CD14-positive monocyte (primary cell): ENCODE measurements around the gene CMTM5. TPM values are rescaled to one million over a fixed set of nuclear protein-coding genes. Genes with fewer than 3 reads are reported as not detected.

Experiments used
- DNase-seq, 3 donors: peaks; one replicate each; pipeline ENCODE4 v3.0.0-alpha.2; 2011 to 2022
- H2AFZ ChIP-seq: 2 replicates; pipeline ENCODE4 v1.6.0; 2012; ENCODE audit warnings: mild to moderate bottlenecking, low read depth, low read length, inconsistent platforms; ENCODE audit not compliant: insufficient read depth, poor library complexity, severe bottlenecking
- H3K27ac ChIP-seq, 2 donors: 1 replicate in 1 of 2; 2 replicates in 1 of 2; pipeline ENCODE4 v1.5.1; 2012 to 2013; ENCODE audit warnings: low read length in 2 of 2, control low read depth in 1 of 2, inconsistent platforms in 1 of 2, low read depth in 1 of 2, mild to moderate bottlenecking in 1 of 2
- H3K27me3 ChIP-seq, 2 donors: one replicate each; pipeline versions ENCODE4 v1.6.0 to v1.6.1; 2011 to 2013; ENCODE audit warnings: low read length in 2 of 2; ENCODE audit not compliant: control insufficient read depth in 2 of 2, insufficient read depth in 2 of 2
- H3K36me3 ChIP-seq, 2 donors: replicated peaks in 1 of 2; 1 replicate in 1 of 2; 2 replicates in 1 of 2; pipeline versions ENCODE4 v1.5.1 to v1.6.1; 2012 to 2013; ENCODE audit warnings: low read length in 2 of 2, control low read depth in 1 of 2, inconsistent platforms in 1 of 2, mild to moderate bottlenecking in 1 of 2; ENCODE audit not compliant: insufficient read depth in 2 of 2, control insufficient read depth in 1 of 2
- H3K4me1 ChIP-seq, 2 donors: 1 replicate in 1 of 2; 2 replicates in 1 of 2; pipeline versions ENCODE4 v1.5.1 to v1.6.1; 2012 to 2013; ENCODE audit warnings: low read length in 2 of 2, control low read depth in 1 of 2, inconsistent platforms in 1 of 2, mild to moderate bottlenecking in 1 of 2, moderate library complexity in 1 of 2; ENCODE audit not compliant: insufficient read depth in 2 of 2, control insufficient read depth in 1 of 2
- H3K4me2 ChIP-seq: replicated peaks from 2 replicates; pipeline ENCODE3; 2012; ENCODE audit warnings: low read length, moderate library complexity, mild to moderate bottlenecking; ENCODE audit not compliant: poor library complexity, severe bottlenecking; ENCODE audit errors: extremely low read depth
- H3K4me3 ChIP-seq, 3 experiments: fragments of 200-600 bp in 1 of 3; sonication (generic) in 1 of 3; replicated peaks in 1 of 3; 1 replicate in 2 of 3; 2 replicates in 1 of 3; pipeline ENCODE4 v1.5.1; 2011 to 2013; ENCODE audit warnings: low read length in 3 of 3, mild to moderate bottlenecking in 3 of 3, control low read depth in 2 of 3, low read depth in 2 of 3, inconsistent platforms in 1 of 3, moderate library complexity in 1 of 3
- H3K79me2 ChIP-seq: 2 replicates; pipeline ENCODE4 v1.6.0; 2012; ENCODE audit warnings: mild to moderate bottlenecking, control low read depth, inconsistent platforms, low read length, moderate library complexity; ENCODE audit not compliant: insufficient read depth
- H3K9ac ChIP-seq: 2 replicates; pipeline ENCODE4 v1.6.0; 2017; ENCODE audit warnings: low read length, mild to moderate bottlenecking; ENCODE audit not compliant: insufficient read depth, poor library complexity, severe bottlenecking
- H3K9me3 ChIP-seq, 2 donors: replicated peaks in 1 of 2; 1 replicate in 1 of 2; 2 replicates in 1 of 2; pipeline versions ENCODE4 v1.5.1 to v1.6.1; 2012 to 2013; ENCODE audit warnings: low read length in 2 of 2, control low read depth in 1 of 2; ENCODE audit not compliant: control insufficient read depth in 1 of 2, insufficient read depth in 1 of 2
- H4K20me1 ChIP-seq: 2 replicates; pipeline ENCODE4 v1.6.0; 2012; ENCODE audit warnings: mild to moderate bottlenecking, low read length, control low read depth, moderate library complexity; ENCODE audit not compliant: insufficient read depth
- H3K27ac Mint-ChIP-seq, 7 donors: one replicate each; pipeline ENCODE4 v1.8.0; 2020; ENCODE audit warnings: mild to moderate bottlenecking in 7 of 7, mixed read lengths in 7 of 7, moderate library complexity in 6 of 7, inconsistent platforms in 2 of 7
- H3K27me3 Mint-ChIP-seq, 3 donors: one replicate each; pipeline ENCODE4 v1.8.0; 2021 to 2022; ENCODE audit warnings: low read depth in 3 of 3, mild to moderate bottlenecking in 3 of 3, mixed read lengths in 3 of 3, moderate library complexity in 3 of 3, inconsistent platforms in 1 of 3
- H3K36me3 Mint-ChIP-seq, 2 donors: one replicate each; pipeline ENCODE4 v1.8.0; 2020; ENCODE audit warnings: mixed read lengths in 2 of 2, inconsistent platforms in 1 of 2, mild to moderate bottlenecking in 1 of 2
- H3K4me1 Mint-ChIP-seq: one replicate; pipeline ENCODE4 v1.8.0; 2020; ENCODE audit warnings: mild to moderate bottlenecking, mixed read lengths
- H3K4me3 Mint-ChIP-seq, 2 donors: one replicate each; pipeline ENCODE4 v1.8.0; 2020; ENCODE audit warnings: mild to moderate bottlenecking in 2 of 2, mixed read lengths in 2 of 2, moderate library complexity in 1 of 2
- H3K9me3 Mint-ChIP-seq, 7 donors: one replicate each; pipeline ENCODE4 v1.8.0; 2020 to 2022; ENCODE audit warnings: mixed read lengths in 7 of 7, mild to moderate bottlenecking in 6 of 7, moderate library complexity in 6 of 7, inconsistent platforms in 2 of 7
- WGBS: methylation state at CpG from one replicate; pipeline ENCODE4 v1.1.5; 2013; ENCODE audit warnings: missing lambda C conversion rate; ENCODE audit not compliant: insufficient coverage; 5-methylcytosine and 5-hydroxymethylcytosine counted together
- intact Hi-C, 2 donors: fragments of 100-400 bp; cut with micrococcal nuclease; formaldehyde crosslinking; loops; one replicate each; pipeline versions ENCODE4 v1.15.0 to v1.15.1; 2023
- polyA plus RNA-seq, 3 donors: library from polyadenylated mRNA; depleted of rRNA in 1 of 3; unstranded in 2 of 3; stranded (reverse) in 1 of 3; fragments of 300-500 nt in 2 of 3; fragments of >200 nt in 1 of 3; fragmentation: Illumina TruSeq in 2 of 3; gene quantifications; 1 replicate in 2 of 3; 2 replicates in 1 of 3; pipeline ENCODE4 v1.2.3, GENCODE V29; 2012 to 2021
- TF ChIP-seq, protein P1 (sequence below): fragments of 200-600 bp; IDR thresholded peaks from one replicate; pipeline ENCODE4 v1.8.0; 2022; ENCODE audit warnings: antibody characterized with exemption, mild to moderate bottlenecking

CMTM5 gene
- polyA plus RNA-seq, 3 donors = 0.93 to 1.1 TPM; not detected in 1

- no peak overlapping the region for H3K4me3 ChIP-seq
- no peaks in the 10 kb centered on the region for H3K4me1 ChIP-seq
- H3K27me3 ChIP-seq = no peaks in the 10 kb centered on the region
- no peak overlapping the region for H3K9ac ChIP-seq
- H4K20me1 ChIP-seq = no peaks in the 10 kb centered on the region
- H3K79me2 ChIP-seq = no peaks in the 10 kb centered on the region
- TF ChIP-seq, protein P1, sequence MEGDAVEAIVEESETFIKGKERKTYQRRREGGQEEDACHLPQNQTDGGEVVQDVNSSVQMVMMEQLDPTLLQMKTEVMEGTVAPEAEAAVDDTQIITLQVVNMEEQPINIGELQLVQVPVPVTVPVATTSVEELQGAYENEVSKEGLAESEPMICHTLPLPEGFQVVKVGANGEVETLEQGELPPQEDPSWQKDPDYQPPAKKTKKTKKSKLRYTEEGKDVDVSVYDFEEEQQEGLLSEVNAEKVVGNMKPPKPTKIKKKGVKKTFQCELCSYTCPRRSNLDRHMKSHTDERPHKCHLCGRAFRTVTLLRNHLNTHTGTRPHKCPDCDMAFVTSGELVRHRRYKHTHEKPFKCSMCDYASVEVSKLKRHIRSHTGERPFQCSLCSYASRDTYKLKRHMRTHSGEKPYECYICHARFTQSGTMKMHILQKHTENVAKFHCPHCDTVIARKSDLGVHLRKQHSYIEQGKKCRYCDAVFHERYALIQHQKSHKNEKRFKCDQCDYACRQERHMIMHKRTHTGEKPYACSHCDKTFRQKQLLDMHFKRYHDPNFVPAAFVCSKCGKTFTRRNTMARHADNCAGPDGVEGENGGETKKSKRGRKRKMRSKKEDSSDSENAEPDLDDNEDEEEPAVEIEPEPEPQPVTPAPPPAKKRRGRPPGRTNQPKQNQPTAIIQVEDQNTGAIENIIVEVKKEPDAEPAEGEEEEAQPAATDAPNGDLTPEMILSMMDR = no peak
- Mint-ChIP-seq H3K9me3 (no peaks in the 10 kb centered on the region), H3K4me1 (no peaks in the 10 kb centered on the region), H3K36me3 (no peaks in the 10 kb centered on the region), H3K27ac (peak overlapping the region in 1 of 7 donors; percentile 23), H3K27me3 (peaks cover 4 to 14% (median 6%) of the 10 kb centered on the region in 3 donors), H3K4me3 (no peak overlapping the region)
- intact Hi-C loops = no loop called here
- no peaks in the 10 kb centered on the region for H3K9me3 ChIP-seq
- H3K36me3 ChIP-seq = no peaks in the 10 kb centered on the region
- no peak for DNase-seq
- H2AFZ ChIP-seq = no peak overlapping the region
- no peak overlapping the region for H3K4me2 ChIP-seq
- H3K27ac ChIP-seq = no peak overlapping the region
Measured at GRCh38 chr14:23421594-23421993, 44.7 kb downstream of the CMTM5 start.

- TF ChIP-seq, protein P1 = no peak
- no peak overlapping the region for H3K27ac ChIP-seq
- H4K20me1 ChIP-seq = no peaks in the 10 kb centered on the region
- no peaks in the 10 kb centered on the region for H3K9me3 Mint-ChIP-seq
- H3K4me2 ChIP-seq = no peak overlapping the region
- no peak overlapping the region for H3K27ac Mint-ChIP-seq
- no peaks in the 10 kb centered on the region for H3K4me1 ChIP-seq
- no peak overlapping the region for H3K4me3 ChIP-seq
- no peaks in the 10 kb centered on the region for H3K36me3 Mint-ChIP-seq
- no peaks in the 10 kb centered on the region for H3K4me1 Mint-ChIP-seq
- WGBS = 94% methylated on average over 6 of the region's 6 CpGs
- H3K27me3 ChIP-seq = no peaks in the 10 kb centered on the region
- no peak for DNase-seq
- no peak overlapping the region for H2AFZ ChIP-seq
- H3K9me3 ChIP-seq = no peaks in the 10 kb centered on the region
- H3K79me2 ChIP-seq = no peaks in the 10 kb centered on the region
- H3K27me3 Mint-ChIP-seq = peaks cover 4 to 12% (median 4%) of the 10 kb centered on the region in 3 donors
- no peak overlapping the region for H3K4me3 Mint-ChIP-seq
- H3K36me3 ChIP-seq = no peaks in the 10 kb centered on the region
- intact Hi-C loops = no loop called here
- H3K9ac ChIP-seq = no peak overlapping the region
Measured at GRCh38 chr14:23423657-23424056, 46.8 kb downstream of the CMTM5 start.
